ENCODE measurements around the gene RFWD3.

The RFWD3 gene

DNA sequence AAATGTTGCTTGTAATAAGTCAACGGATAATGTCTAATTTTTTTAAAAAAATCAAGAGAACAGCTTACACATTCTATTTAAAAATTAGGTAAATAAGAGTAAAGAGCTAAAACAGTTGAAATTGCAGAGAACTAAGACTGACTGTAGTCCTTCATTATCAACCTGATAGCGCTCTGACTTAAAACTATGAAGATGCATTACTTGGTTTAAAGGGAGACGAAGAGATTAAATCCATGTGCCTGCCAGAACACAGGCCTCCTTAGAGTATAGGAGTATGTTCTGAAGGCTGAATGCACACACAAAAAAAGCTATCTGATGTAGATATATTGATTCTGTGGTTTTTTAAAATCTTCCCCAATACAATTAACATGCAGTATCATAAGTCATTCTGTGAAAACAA is 88.2 kb downstream of the RFWD3 start:
- no peak for DNase-seq

DNA sequence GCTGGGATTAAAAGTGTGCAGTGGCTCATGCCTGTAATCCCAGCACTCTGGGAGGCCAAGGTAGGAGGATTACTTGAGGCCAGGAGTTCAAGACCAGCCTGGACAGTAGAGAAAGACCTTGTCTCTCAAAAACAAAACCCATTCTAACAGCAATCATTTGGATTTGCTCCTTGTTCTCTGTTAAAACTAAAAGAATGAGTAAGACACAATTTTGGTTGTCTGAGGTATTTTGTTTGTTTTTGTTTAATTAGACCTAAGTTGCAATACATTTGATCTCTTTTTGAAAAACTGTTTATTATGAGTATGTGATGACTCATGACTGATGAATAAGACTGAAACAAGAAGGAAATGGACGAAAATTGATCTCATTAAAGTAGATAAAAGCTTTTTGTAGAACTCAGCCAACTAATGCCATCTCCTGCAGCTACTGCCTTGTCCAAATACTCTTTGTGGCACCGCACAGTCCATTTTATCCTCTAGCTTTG is 88.8 kb downstream of the RFWD3 start:
- peak; percentile 62 for DNase-seq

DNA sequence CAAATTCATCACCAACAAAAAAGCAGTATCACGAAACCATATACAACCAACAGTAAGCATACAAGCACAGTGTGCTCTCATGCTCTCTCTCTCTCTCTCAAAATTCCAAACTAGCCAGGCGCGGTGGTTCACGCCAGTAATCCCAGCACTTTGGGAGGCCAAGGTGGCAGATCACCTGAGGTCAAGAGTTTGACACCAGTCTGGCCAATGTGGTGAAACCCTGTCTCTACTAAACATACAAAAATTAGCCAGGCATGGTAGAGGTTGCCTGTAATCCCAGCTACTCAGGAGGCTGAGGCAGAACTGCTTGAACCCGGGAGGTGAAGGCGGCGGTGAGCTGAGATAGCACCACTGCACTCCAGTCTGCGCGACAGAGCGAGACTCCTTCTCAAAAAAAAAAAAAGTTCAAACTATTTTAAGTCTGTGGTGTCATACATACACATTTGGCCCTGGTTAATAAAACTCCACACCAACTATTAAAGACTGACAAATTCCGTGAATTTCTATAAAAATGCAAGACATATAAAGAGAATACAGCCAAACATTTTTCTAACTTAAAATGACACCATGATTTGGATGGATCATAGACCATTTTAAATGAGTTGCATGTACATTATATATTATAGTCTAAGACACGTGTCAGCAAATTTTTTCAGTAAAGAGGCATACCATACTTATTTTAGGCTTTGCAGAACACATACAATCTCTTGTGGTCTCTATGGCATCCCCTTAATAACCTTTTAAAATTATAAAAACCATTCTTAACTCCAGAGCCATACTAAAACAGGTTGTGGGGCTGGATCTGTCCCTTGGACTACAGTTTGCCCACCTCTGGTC is 90.7 kb downstream of the RFWD3 start:
- DNase-seq, result no peak

DNA sequence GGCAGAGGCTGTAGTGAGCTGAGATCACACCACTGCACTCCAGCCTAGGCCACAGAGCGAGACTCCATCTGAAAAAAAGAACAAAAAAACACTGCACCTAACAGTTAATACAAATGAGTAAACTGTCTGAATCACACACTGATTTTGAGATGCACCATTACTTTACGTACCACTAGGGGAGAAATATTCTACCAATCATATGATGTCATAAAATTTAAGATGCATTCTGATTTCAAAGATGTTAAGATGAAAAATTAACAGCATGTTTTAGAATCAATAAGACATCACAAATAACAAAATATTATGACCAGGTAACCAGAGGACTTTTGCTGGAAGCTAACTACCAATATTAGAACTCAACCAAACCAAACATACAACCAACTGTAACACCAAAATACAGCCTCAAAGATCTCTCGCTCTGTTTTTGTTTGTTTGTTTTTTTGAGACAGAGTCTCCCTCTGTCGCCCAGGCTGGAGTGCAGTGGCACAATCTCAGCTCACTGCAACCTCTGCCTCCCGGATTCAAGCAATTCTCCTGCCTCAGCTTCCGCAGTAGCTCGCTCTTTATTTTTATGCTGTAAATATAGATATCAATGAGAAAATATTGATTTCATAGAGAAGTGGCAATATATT is 91.4 kb downstream of the RFWD3 start:
- no peak for DNase-seq

DNA sequence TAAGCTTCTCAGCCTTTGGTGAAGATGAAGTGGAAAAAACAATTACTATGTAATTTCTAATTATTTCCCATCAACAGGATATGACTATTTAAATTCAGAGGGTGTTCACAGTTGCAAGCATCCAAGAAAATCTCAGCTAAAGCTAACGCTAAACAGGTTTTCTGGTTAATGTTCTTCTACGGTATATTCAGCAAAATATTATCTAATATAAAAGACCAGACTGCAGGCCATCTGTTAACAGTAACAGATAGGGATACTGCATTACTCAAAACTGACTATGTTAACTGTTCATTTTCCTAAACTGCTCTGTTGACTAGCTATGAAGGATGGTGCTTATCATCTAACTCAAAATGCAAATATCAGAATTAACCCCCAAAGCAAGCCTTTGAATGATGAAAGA is 92.5 kb downstream of the RFWD3 start:
- no peak for DNase-seq

GRCh38 chr16:74573622-74574021 is 93.1 kb downstream of the RFWD3 start:
- no peak for DNase-seq

Data from fibroblast of skin of back (primary cell).